ENCODE measurements around the gene TICAM1.

DNA sequence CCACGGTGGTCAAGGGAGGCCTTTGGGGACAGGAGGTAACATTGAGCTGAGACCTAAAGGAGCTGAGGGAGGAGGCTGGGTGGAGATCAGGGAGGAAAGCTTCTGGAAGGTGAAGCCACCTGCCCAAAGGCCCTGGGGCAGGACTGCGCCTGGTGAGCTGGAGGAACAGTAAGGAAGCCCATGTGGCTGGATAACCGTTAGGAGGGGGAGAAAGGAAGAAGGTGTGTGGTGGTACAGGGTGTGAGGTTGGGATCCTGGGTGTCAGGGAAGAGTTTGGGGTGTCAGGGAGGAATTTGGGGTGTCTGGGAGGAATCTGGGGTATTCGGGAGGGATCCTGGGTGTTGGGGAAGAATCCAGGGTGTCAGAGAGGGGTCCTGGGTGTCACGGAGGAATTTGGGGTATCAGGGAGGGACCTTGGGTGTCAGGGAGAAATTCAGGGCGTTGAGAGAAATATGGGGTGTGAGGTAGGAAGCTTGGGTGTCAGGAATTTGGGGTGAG lies 695 bp downstream of the TICAM1 start:
- TF ChIP-seq CTCF (IDR thresholded peaks at IDR 0.05), result no peak
- TF ChIP-seq REST (IDR thresholded peaks at IDR 0.05; ENCODE audit: insufficient read depth in 1 of 2, low read depth in 2 of 2, low read length in 1 of 2), result no peak

Data from Panc1 (cell line).